AG20443 (cell line): Measurements from ENCODE around the gene ZP2.
"Not testable (repeated sequence)": the region's sequence is repeated elsewhere in the genome, so short reads cannot be mapped to it uniquely, and the experiment has no call there.

ENCODE experiments used
- DNase-seq: peaks from one replicate; pipeline ENCODE4 v3.0.0; 2012; ENCODE audit warnings: low spot score, mixed read lengths

The ZP2 gene

DNA sequence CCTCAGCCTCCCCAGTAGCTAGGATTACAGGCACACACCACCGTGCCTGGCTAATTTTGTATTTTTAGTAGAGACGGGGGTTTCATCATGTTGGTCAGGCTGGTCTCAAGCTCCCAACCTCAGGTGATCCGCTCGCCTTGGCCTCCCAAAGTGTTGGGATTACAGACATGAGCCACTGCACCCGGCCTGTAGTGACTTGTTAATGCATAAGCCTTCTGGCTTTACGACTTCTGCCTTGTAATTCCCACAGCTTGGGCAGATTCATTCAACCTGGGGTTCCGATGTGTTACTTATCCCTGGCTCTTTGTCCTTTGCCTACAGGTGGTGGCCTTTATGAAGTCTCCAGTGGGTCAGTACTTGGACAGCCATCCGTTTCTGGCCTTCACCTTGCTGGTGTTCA, 41.3 kb downstream of the ZP2 start:
- not testable (repeated sequence) for DNase-seq

- DNase-seq = peak; percentile 29
These were observed 42.0 kb downstream of the ZP2 start for GRCh38 chr16:21169249-21169981.

- DNase-seq = no peak
These were observed 43.3 kb downstream of the ZP2 start for GRCh38 chr16:21167929-21168602.

GRCh38 chr16:21167360-21167759, 44.0 kb downstream of the ZP2 start:
- peak; percentile 72 for DNase-seq

- DNase-seq = peak; percentile 18
These were observed 44.8 kb downstream of the ZP2 start for GRCh38 chr16:21166561-21166961.

- no peak for DNase-seq
These were observed 46.7 kb downstream of the ZP2 start for GRCh38 chr16:21164521-21165168.

DNA sequence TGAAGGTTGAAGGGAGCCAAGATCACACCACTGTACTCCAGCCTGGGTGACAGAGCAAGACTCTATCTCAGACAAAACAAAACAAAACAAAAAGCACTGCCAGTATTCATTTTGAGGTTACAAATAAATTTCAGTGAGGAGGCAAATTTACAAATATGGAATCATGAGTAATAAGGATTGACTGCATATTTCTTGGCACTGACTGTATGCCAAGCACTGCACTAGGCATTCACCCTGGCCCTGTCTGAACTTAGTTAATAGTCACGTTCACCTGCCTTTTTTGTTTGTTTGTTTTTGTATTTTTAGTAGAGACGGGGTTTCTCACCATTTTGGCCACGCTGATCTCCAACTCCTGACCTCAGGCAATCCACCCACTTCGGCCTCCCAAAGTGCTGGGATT, 47.8 kb downstream of the ZP2 start:
- no peak for DNase-seq

DNA sequence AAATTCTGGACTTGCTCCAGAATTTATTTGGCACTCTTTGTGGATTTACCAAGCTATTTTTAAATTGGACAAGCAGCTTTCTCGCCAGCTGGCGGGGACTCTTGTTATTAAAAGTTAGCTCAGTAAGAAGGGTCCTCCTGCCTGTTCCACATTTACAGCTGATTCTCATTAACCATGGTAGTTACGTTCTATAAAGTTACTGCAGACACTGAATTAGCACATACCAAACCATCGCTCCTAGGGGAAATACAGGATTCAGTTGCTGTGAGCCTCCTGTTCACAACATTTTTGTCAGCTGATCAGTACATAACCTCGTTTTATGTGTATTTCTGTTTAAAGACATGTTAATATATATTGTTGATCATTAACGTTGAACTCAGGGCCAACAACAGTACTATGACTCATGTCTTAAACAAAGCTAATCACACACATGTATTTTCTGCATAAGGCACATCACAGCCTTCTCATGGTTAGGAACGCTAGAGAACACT, 48.7 kb downstream of the ZP2 start:
- no peak for DNase-seq

- DNase-seq = peak; percentile 16
These were observed 50.2 kb downstream of the ZP2 start for GRCh38 chr16:21161211-21161610.

DNA sequence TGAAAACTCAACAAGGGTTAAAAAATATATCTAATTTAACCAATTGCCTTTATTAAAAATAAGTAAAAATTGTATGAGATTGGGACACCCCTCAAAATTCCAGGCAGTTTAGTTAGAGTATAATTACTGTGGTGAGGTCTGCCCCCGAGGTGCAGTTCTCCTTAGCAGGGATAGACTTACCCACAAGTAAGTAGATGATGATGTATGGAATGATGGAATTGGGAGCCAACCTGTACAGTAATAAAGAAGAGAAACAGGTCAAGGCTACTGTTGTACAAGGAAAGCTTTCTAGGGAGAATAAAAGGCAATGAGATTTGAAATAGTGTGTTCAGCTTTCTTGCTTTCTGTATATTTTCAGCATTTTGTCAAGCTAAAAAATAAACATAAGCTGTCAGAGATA, 51.1 kb downstream of the ZP2 start:
- no peak for DNase-seq

DNA sequence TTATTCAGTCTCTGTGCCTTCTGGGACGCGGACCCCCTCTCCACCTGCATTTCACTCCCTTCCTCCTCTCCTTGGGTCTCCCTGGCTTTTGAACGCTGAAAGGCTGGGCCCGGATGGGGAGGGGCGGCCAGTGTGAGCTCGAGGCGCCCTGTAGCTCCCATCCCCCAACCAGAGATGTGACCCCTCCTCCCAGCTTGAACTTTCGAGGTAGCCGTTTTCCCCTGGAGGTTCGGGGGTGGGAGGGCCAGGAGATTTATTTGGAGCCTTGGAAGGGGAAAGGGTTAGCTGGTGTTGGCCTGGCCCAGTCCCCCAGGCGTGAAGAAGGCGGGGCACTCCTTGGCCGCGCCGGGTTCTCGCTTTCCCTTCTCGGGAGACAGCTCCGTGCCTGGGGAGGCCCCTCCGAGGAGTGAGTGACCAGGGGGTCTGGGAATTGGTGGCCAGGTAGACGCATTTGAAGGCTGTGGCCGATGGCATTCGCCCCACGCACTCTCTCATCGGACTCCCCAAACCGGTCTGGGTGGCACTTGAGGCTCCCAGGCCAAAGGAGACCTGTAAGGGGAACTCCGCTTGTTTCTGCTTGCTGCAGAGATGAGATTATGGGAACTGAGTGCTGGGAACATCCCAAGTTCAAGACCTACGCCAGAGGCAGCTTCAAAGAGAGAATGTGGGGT, 52.0 kb downstream of the ZP2 start:
- DNase-seq = peak; percentile 49

DNA sequence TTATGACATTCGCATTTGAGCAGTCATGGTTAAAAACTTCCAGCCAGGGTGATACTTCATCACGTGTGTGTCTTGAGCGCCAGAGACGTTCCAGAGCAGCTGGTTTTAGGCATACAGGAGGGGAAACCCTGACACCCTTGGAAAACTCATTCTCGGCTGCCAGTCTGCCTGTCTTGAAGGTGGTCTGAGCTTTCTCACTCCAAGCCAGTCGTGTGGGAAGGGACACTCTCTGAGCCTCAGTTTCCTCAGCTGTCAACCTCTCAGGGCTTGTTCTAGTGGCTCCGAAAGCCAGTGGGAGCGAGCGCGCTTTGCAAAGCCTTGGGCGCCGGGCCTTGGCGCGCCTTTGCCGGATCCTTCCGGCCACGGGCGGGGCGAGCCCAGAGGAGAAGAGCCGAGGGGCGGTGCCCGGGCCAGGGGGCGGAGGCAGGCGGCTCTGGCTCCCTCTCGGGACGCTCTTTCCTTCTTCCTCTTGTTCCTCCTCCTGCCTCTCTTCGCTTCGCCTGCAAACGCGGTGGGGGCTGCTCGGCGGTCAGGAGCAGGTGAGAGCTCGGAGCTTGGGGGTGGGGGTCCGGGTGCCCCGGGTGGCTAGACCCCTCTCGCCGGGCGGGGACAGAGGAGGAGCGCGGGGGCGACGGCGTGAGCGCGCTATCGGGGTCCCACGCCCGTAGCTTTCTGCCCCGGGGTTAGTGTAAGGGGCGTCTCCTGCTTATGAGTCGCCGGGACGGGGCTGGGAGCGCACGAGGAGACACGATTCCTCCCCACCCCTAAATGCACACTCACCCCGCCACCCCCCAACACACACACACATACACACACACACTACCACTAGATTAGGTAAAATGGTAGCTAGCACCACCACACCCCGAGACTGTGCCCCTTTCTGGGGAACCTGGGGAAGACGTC, 52.9 kb downstream of the ZP2 start, which contains the start of gene LDAF1:
LDAF1 (plus strand) TSS at position 467 of the 903 bp plus-strand sequence. CDS start 2,509 bp downstream, outside the sequence.
- peak; percentile 96 for DNase-seq

DNA sequence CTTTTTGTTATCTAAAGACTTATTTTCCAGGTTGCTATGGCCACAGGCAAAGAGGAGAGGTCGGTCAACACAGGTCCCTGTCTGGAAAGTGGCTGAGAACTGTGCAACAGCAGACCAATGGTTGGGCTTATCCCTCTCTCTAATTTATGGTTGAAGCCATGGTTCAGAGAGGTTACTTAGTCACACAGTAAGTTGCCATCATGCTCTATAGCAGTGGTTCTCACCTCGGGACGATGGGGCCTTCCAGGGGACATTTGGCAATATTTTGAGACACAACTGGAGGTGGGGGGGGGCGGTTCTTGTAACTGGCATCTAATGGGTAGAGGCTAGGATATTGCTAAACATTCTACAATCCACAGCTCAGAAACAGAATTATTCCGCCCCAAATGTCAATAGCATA, 53.7 kb downstream of the ZP2 start:
- no peak for DNase-seq

- peak; percentile 82 for DNase-seq
These were observed 54.5 kb downstream of the ZP2 start for GRCh38 chr16:21156767-21157467.

GRCh38 chr16:21156011-21156410, 55.4 kb downstream of the ZP2 start:
- DNase-seq = not testable (repeated sequence)

DNA sequence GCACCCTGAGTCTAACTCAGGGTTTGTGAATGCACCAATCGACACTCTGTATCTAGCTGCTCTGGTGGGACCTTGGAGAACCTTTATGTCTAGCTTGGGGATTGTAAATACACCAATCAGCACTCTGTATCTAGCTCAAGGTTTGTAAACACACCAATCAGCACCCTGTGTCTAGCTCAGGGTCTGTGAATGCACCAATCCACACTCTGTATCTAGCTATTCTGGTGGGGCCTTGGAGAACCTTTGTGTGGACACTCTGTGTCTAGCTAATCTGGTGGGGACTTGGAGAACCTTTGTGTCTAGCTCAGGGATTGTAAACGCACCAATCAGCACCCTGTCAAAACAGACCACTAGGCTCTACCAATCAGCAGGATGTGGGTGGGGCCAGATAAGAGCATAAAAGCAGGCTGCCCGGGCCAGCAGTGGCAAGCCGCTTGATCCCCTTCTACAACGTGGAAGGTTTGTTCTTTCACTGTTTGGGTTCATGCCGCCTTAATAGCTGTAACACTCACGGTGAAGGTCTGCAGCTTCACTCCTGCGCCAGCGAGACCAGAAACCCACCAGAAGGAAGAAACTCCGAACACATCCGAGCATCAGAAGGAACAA, 58.1 kb downstream of the ZP2 start:
- not testable (repeated sequence) for DNase-seq

DNA sequence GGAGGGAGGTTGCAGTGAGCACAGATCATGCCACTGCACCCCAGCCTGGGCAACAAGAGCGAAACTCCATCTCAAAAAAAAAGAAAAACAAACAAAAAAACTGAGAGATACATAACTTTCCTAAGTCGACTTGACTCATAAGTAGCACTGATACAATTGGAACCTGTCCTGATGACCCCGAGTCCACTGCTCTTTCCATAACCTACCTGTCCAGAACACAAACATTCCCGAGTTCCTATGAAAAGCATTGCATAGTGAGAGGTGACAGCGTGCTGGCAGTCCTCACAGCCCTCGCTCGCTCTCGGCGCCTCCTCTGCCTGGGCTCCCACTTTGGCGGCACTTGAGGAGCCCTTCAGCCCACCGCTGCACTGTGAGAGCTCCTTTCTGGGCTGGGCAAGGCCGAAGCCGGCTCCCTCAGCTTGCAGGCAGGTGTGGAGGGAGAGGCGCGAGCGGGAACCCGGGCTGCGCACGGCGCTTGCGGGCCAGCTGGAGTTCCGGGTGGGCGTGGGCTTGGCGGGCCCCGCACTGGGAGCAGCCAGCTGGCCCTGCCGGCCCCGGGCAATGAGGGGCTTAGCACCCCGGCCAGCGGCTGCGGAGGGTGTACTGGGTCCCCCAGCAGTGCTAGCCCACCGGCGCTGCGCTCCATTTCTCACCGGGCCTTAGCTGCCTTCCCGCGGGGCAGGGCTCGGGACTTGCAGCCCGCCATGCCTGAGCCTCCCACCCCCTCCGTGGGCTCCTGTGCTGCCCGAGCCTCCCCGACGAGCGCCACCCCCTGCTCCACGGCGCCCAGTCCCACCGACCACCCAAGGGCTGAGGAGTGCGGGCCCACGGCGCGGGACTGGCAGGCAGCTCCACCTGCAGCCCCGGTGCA, 59.0 kb downstream of the ZP2 start:
- DNase-seq = not testable (repeated sequence)

DNA sequence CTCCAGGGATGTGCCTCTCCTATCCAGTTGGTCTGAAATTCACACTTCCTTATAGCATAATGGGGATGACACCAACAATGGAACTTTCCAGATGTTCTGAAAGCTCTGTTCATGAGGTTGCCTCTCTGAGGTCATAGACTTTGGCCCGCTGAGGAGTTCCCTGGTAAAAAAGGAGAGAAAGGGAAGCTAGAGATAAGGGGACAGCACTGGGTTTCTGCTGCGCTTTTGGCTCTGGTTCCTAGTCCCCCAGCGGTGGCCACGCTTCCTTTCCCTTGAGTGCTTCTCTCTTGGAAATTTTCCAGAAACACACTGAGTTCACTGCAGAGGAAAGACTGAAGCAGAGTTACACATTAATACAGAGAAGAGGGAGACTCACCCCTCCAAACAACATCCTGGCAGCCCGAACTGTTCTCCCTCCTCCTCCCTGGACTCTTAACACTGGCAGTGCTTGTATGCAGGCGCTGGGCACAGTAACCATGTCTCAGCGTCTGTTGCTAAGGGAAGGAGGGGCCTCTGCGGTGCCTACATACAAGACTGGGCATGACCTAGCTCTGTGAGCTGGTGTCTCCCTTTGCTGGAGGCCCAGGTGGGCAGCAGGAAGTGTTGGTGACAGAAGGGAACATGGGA, 60.9 kb downstream of the ZP2 start, which contains the start of gene DNAH3:
DNAH3 (minus strand) TSS at position 472 of the 627 bp plus-strand sequence. CDS start 527 bp downstream, outside the sequence.
- DNase-seq = peak; percentile 13
